Measurements from ENCODE around the gene LYST. TPM values are rescaled to one million over a fixed set of nuclear protein-coding genes. Genes with fewer than 3 reads are reported as not detected.

Gene LYST
- polyA plus RNA-seq, 1 of the 3 experiments (the other 2 are of a cell fraction), result 3.9 TPM

GRCh38 chr1:235892734-235893413 is 26.2 kb upstream of the LYST start:
- Histone ChIP-seq H3K4me1 (ENCODE audit: control insufficient read depth in 1 of 2, insufficient read depth in 2 of 2, low read depth in 1 of 2, low read length in 1 of 2) (no peaks in the 10 kb centered on the region), H3K27ac (ENCODE audit: low read depth in 2 of 2, low read length in 1 of 2) (no peak overlapping the region), H3K9me2 (no peaks in the 10 kb centered on the region), H3F3A (replicated peaks; ENCODE audit: insufficient read depth) (no peaks in the 10 kb centered on the region), H3K9me3 (no peaks in the 10 kb centered on the region), H3K36me3 (replicated peaks in 1 of 2; ENCODE audit: control insufficient read depth in 1 of 2, insufficient read depth in 2 of 2, low read length in 1 of 2) (no peaks in the 10 kb centered on the region), H3K4me2 (no peak overlapping the region), H3K9ac (no peak overlapping the region), H3K27me3 (ENCODE audit: insufficient read depth) (no peaks in the 10 kb centered on the region), H3K79me2 (ENCODE audit: insufficient read depth) (no peaks in the 10 kb centered on the region), H2AFZ (ENCODE audit: low read depth) (no peak overlapping the region), H3K4me3 (ENCODE audit: low read depth in 2 of 2, low read length in 1 of 2) (no peak overlapping the region), H4K20me1 (ENCODE audit: insufficient read depth) (no peaks in the 10 kb centered on the region)
- POLR2A ChIA-PET, result no interaction called here
- CTCF ChIA-PET, result interaction anchor here (1.8 kb wide), 1 partner anchor 78 kb away, joined by 6 read pairs; no protein-coding TSS in a partner anchor
- DNase-seq, result no peak
- no peak for TF ChIP-seq JUND (IDR thresholded peaks at IDR 0.05)
- 88% methylated on average over 5 of the region's 5 CpGs for WGBS (ENCODE audit: low lambda C conversion rate)

- Histone ChIP-seq H3K4me2 (no peak overlapping the region), H3K4me3 (ENCODE audit: low read depth in 2 of 2, low read length in 1 of 2) (no peak overlapping the region), H4K20me1 (ENCODE audit: insufficient read depth) (no peaks in the 10 kb centered on the region), H3K9me3 (no peaks in the 10 kb centered on the region), H3K79me2 (ENCODE audit: insufficient read depth) (no peaks in the 10 kb centered on the region), H3K9me2 (no peaks in the 10 kb centered on the region), H3K27ac (ENCODE audit: low read depth in 2 of 2, low read length in 1 of 2) (no peak overlapping the region), H3K27me3 (ENCODE audit: insufficient read depth) (no peaks in the 10 kb centered on the region), H2AFZ (ENCODE audit: low read depth) (no peak overlapping the region), H3K9ac (no peak overlapping the region), H3K4me1 (ENCODE audit: control insufficient read depth in 1 of 2, insufficient read depth in 2 of 2, low read depth in 1 of 2, low read length in 1 of 2) (no peaks in the 10 kb centered on the region), H3F3A (replicated peaks; ENCODE audit: insufficient read depth) (no peaks in the 10 kb centered on the region), H3K36me3 (replicated peaks in 1 of 2; ENCODE audit: control insufficient read depth in 1 of 2, insufficient read depth in 2 of 2, low read length in 1 of 2) (no peaks in the 10 kb centered on the region)
- POLR2A ChIA-PET, result no interaction called here
- no peak for TF ChIP-seq TEAD4 (IDR thresholded peaks at IDR 0.05; ENCODE audit: borderline replicate concordance, insufficient read depth)
- no peak for TF ChIP-seq CTCF (IDR thresholded peaks at IDR 0.05)
- TF ChIP-seq FOXJ3 (CRISPR knock-in tag; IDR thresholded peaks at IDR 0.05), result no peak
- DNase-seq, result no peak
- CTCF ChIA-PET, result no interaction called here
- 88% methylated on average over 6 of the region's 6 CpGs for WGBS (ENCODE audit: low lambda C conversion rate)
Measured at GRCh38 chr1:235892202-235892601, 25.5 kb upstream of the LYST start.

GRCh38 chr1:235888119-235888643 is 21.5 kb upstream of the LYST start:
- no peak overlapping the region for H3K27ac ChIP-seq (ENCODE audit: low read depth in 2 of 2, low read length in 1 of 2)
- ChIA-PET POLR2A (no interaction called here), CTCF (no interaction called here)
- H3K9me2 ChIP-seq, result no peaks in the 10 kb centered on the region
- no peaks in the 10 kb centered on the region for H3K36me3 ChIP-seq (replicated peaks in 1 of 2; ENCODE audit: control insufficient read depth in 1 of 2, insufficient read depth in 2 of 2, low read length in 1 of 2)
- no peak overlapping the region for H3K9ac ChIP-seq
- H3K4me2 ChIP-seq, result no peak overlapping the region
- no peak for DNase-seq
- H4K20me1 ChIP-seq (ENCODE audit: insufficient read depth), result no peaks in the 10 kb centered on the region
- WGBS (ENCODE audit: low lambda C conversion rate), result 91% methylated on average over 8 of the region's 8 CpGs
- no peaks in the 10 kb centered on the region for H3F3A ChIP-seq (replicated peaks; ENCODE audit: insufficient read depth)
- H3K27me3 ChIP-seq (ENCODE audit: insufficient read depth), result no peaks in the 10 kb centered on the region
- H2AFZ ChIP-seq (ENCODE audit: low read depth), result no peak overlapping the region
- no peaks in the 10 kb centered on the region for H3K9me3 ChIP-seq
- no peak overlapping the region for H3K4me3 ChIP-seq (ENCODE audit: low read depth in 2 of 2, low read length in 1 of 2)
- H3K4me1 ChIP-seq (ENCODE audit: control insufficient read depth in 1 of 2, insufficient read depth in 2 of 2, low read depth in 1 of 2, low read length in 1 of 2), result peaks cover 0 to 4% of the 10 kb centered on the region in 2 experiments; a peak in 1 of 4 replicates
- H3K79me2 ChIP-seq (ENCODE audit: insufficient read depth), result no peaks in the 10 kb centered on the region
- TF ChIP-seq FOSL2 (IDR thresholded peaks at IDR 0.05; ENCODE audit: borderline replicate concordance, low read depth), result no peak
- no peak for TF ChIP-seq YY1 (IDR thresholded peaks at IDR 0.05; ENCODE audit: low read depth)
- TF ChIP-seq USF2 (IDR thresholded peaks at IDR 0.05; ENCODE audit: borderline replicate concordance, low read depth, low read length), result no peak
- TF ChIP-seq FOXM1 (IDR thresholded peaks at IDR 0.05; ENCODE audit: low read depth), result no peak
- no peak for TF ChIP-seq MEF2A (IDR thresholded peaks at IDR 0.05; ENCODE audit: borderline replicate concordance, low read depth)
- no peak for TF ChIP-seq USF1 (IDR thresholded peaks at IDR 0.05; ENCODE audit: borderline replicate concordance, low read depth)
- TF ChIP-seq ELF1 (IDR thresholded peaks at IDR 0.05), result no peak
- TF ChIP-seq CHD2 (IDR thresholded peaks at IDR 0.05; ENCODE audit: low read length, partially characterized antibody), result no peak
- TF ChIP-seq NFIC (IDR thresholded peaks at IDR 0.05; ENCODE audit: borderline replicate concordance), result no peak
- TF ChIP-seq NRF1 (IDR thresholded peaks at IDR 0.05; ENCODE audit: low read depth, low read length), result no peak
- no peak for TF ChIP-seq TEAD4 (IDR thresholded peaks at IDR 0.05; ENCODE audit: borderline replicate concordance, insufficient read depth)
- no peak for TF ChIP-seq REST (IDR thresholded peaks at IDR 0.05; ENCODE audit: low read depth, low read length)
